Endothelial cell (in vitro differentiated cells): Measurements from ENCODE around the gene P2RX5. TPM values are rescaled to one million over a fixed set of nuclear protein-coding genes. Genes with fewer than 3 reads are reported as not detected.
A peak's percentile ranks its signal among the peaks of the same experiment; 100 is the strongest.
"Not testable (repeated sequence)": the region's sequence is repeated elsewhere in the genome, so short reads cannot be mapped to it uniquely, and the experiment has no call there.

Source experiments
- DNase-seq: peaks from one replicate; pipeline ENCODE4 v3.0.0; 2021; ENCODE audit warnings: low spot score
- H3K27ac Mint-ChIP-seq: one replicate; pipeline ENCODE4 v1.8.0; 2021; ENCODE audit warnings: mixed read lengths, inconsistent platforms; ENCODE audit not compliant: unreplicated experiment
- H3K27me3 Mint-ChIP-seq: one replicate; pipeline ENCODE4 v1.8.0; 2021; ENCODE audit warnings: mild to moderate bottlenecking, moderate library complexity, mixed read lengths, inconsistent platforms; ENCODE audit not compliant: unreplicated experiment
- H3K36me3 Mint-ChIP-seq: one replicate; pipeline ENCODE4 v1.8.0; 2021; ENCODE audit warnings: mild to moderate bottlenecking, low read depth, mixed read lengths, inconsistent platforms; ENCODE audit not compliant: unreplicated experiment
- H3K4me1 Mint-ChIP-seq: one replicate; pipeline ENCODE4 v1.8.0; 2021; ENCODE audit warnings: mild to moderate bottlenecking, mixed read lengths, inconsistent platforms; ENCODE audit not compliant: unreplicated experiment
- H3K4me3 Mint-ChIP-seq: one replicate; pipeline ENCODE4 v1.8.0; 2021; ENCODE audit warnings: mild to moderate bottlenecking, mixed read lengths, inconsistent platforms; ENCODE audit not compliant: unreplicated experiment
- H3K9me3 Mint-ChIP-seq: one replicate; pipeline ENCODE4 v1.8.0; 2021; ENCODE audit warnings: mixed read lengths, inconsistent platforms; ENCODE audit not compliant: unreplicated experiment
- CTCF ChIP-seq: fragments of 200-600 bp; sonication (generic); IDR thresholded peaks from one replicate; pipeline ENCODE4 v1.5.0; 2021; ENCODE audit warnings: antibody characterized with exemption; ENCODE audit not compliant: unreplicated experiment
- total RNA-seq: library from RNA; stranded (reverse); fragmentation: NEBNext Ultra II Directional; extraction: Animal tissue kit (Norgen Biotek cat#: 25700); gene quantifications from one replicate; pipeline ENCODE4 v1.2.1, GENCODE V29; 2021; ENCODE audit not compliant: unreplicated experiment

P2RX5 gene
- total RNA-seq, 1 donor from 2014 or later = 0.36 TPM

- Mint-ChIP-seq H3K4me1 (no peaks in the 10 kb centered on the region), H3K27ac (no peak overlapping the region), H3K4me3 (no peak overlapping the region), H3K27me3 (no peaks in the 10 kb centered on the region), H3K9me3 (no peaks in the 10 kb centered on the region), H3K36me3 (no peaks in the 10 kb centered on the region)
- no peak for DNase-seq
- no peak for TF ChIP-seq CTCF
Observed at GRCh38 chr17:3729881-3730280, 33.9 kb upstream of the P2RX5 start.

- DNase-seq, H3K27ac Mint-ChIP-seq, H3K9me3 Mint-ChIP-seq, H3K27me3 Mint-ChIP-seq, H3K4me1 Mint-ChIP-seq, H3K36me3 Mint-ChIP-seq, H3K4me3 Mint-ChIP-seq: not testable (repeated sequence)
Observed at GRCh38 chr17:3728099-3728498, 32.1 kb upstream of the P2RX5 start.

GRCh38 chr17:3727041-3727440, 31.1 kb upstream of the P2RX5 start:
- Mint-ChIP-seq H3K9me3 (no peaks in the 10 kb centered on the region), H3K27me3 (peaks cover 6% of the 10 kb centered on the region), H3K27ac (no peak overlapping the region), H3K36me3 (peaks cover 7% of the 10 kb centered on the region), H3K4me3 (no peak overlapping the region), H3K4me1 (peaks cover 14% of the 10 kb centered on the region)
- no peak for TF ChIP-seq CTCF
- DNase-seq = no peak

GRCh38 chr17:3724378-3725077, 28.6 kb upstream of the P2RX5 start:
- peaks cover 14% of the 10 kb centered on the region for H3K4me1 Mint-ChIP-seq
- no peaks in the 10 kb centered on the region for H3K9me3 Mint-ChIP-seq
- peak overlapping the region; percentile 72 for H3K27ac Mint-ChIP-seq
- peaks cover 6% of the 10 kb centered on the region for H3K27me3 Mint-ChIP-seq
- H3K36me3 Mint-ChIP-seq = peaks cover 7% of the 10 kb centered on the region
- peak; percentile 24 for DNase-seq
- no peak for TF ChIP-seq CTCF
- peak overlapping the region; percentile 95 for H3K4me3 Mint-ChIP-seq

- TF ChIP-seq CTCF = no peak
- DNase-seq = peak; percentile 95
- Mint-ChIP-seq H3K27ac (peak within 1 kb of the TSS; percentile 72), H3K36me3 (peaks cover 7% of the 10 kb centered on the region), H3K27me3 (peaks cover 6% of the 10 kb centered on the region), H3K4me1 (peaks cover 15% of the 10 kb centered on the region), H3K4me3 (peak within 1 kb of the TSS; percentile 95), H3K9me3 (no peaks in the 10 kb centered on the region)
Observed at GRCh38 chr17:3723556-3724377, 27.8 kb upstream of the P2RX5 start, which contains the start of gene HASPIN. Gene HASPIN, plus strand, starts transcription at chr17:3723903. Its CDS starts 33 bp downstream, at chr17:3723936.
